ENCODE results near the gene ARFGAP3.

ARFGAP3 gene

GRCh38 chr22:42862045-42862734 is 5.1 kb upstream of the ARFGAP3 start:
- DNase-seq (ENCODE audit: low spot score), result no peak

- DNase-seq (ENCODE audit: low spot score), result no peak
Observed at GRCh38 chr22:42860968-42861367, 3.9 kb upstream of the ARFGAP3 start.

GRCh38 chr22:42857845-42858481 is 890 bp upstream of the ARFGAP3 start:
- DNase-seq (ENCODE audit: low spot score), result no peak

- peak; percentile 40 for DNase-seq (ENCODE audit: low spot score)
Observed at GRCh38 chr22:42856179-42856864, 751 bp downstream of the ARFGAP3 start.

GRCh38 chr22:42855721-42856120 is 1.4 kb downstream of the ARFGAP3 start:
- no peak for DNase-seq (ENCODE audit: low spot score)

- no peak for DNase-seq (ENCODE audit: low spot score)
Observed at GRCh38 chr22:42855211-42855610, 1.9 kb downstream of the ARFGAP3 start.

GRCh38 chr22:42848941-42849550 is 8.0 kb downstream of the ARFGAP3 start:
- no peak for DNase-seq (ENCODE audit: low spot score)

GRCh38 chr22:42847110-42847509 is 10.0 kb downstream of the ARFGAP3 start:
- no peak for DNase-seq (ENCODE audit: low spot score)

GRCh38 chr22:42844756-42845155 is 12.3 kb downstream of the ARFGAP3 start:
- no peak for DNase-seq (ENCODE audit: low spot score)

- DNase-seq (ENCODE audit: low spot score), result no peak
Observed at GRCh38 chr22:42842658-42843370, 14.3 kb downstream of the ARFGAP3 start.

- peak; percentile 63 for DNase-seq (ENCODE audit: low spot score)
Observed at GRCh38 chr22:42841444-42841843, 15.6 kb downstream of the ARFGAP3 start.

- no peak for DNase-seq (ENCODE audit: low spot score)
Observed at GRCh38 chr22:42837556-42837955, 19.5 kb downstream of the ARFGAP3 start.

- no peak for DNase-seq (ENCODE audit: low spot score)
Observed at GRCh38 chr22:42836026-42836425, 21.0 kb downstream of the ARFGAP3 start.

- DNase-seq (ENCODE audit: low spot score), result no peak
Observed at GRCh38 chr22:42834177-42834949, 22.7 kb downstream of the ARFGAP3 start.

- DNase-seq (ENCODE audit: low spot score), result no peak
Observed at GRCh38 chr22:42833104-42833503, 24.0 kb downstream of the ARFGAP3 start.

GRCh38 chr22:42831712-42832111 is 25.4 kb downstream of the ARFGAP3 start:
- no peak for DNase-seq (ENCODE audit: low spot score)

- no peak for DNase-seq (ENCODE audit: low spot score)
Observed at GRCh38 chr22:42830161-42830560, 26.9 kb downstream of the ARFGAP3 start.

GRCh38 chr22:42829302-42829701 is 27.8 kb downstream of the ARFGAP3 start:
- no peak for DNase-seq (ENCODE audit: low spot score)

GRCh38 chr22:42825796-42826195 is 31.3 kb downstream of the ARFGAP3 start:
- DNase-seq (ENCODE audit: low spot score), result no peak

GRCh38 chr22:42821386-42821785 is 35.7 kb downstream of the ARFGAP3 start:
- no peak for DNase-seq (ENCODE audit: low spot score)

GRCh38 chr22:42820045-42820763 is 36.9 kb downstream of the ARFGAP3 start:
- DNase-seq (ENCODE audit: low spot score), result peak; percentile 75
